PC-3 (cell line): ENCODE data around the gene SLC1A2. TPM values are rescaled to one million over a fixed set of nuclear protein-coding genes. Genes with fewer than 3 reads are reported as not detected.

Source experiments
- ATAC-seq: fragments of 200-7000 bp; cut with Tn5 transposase; 2 replicates; pipeline ENCODE4 v1.9.1; 2020; ENCODE audit warnings: mild to moderate bottlenecking, moderate library complexity
- BruUV-seq: library from RNA; stranded (reverse); fragments of 400-500 nt; replicated peaks from 2 replicates; lab custom pipeline; 2021; lab: Mats Ljungman, UMichigan
- CTCF ChIA-PET: fragments of 300-600 bp; sonication (Branson Sonifier 250); formaldehyde crosslinking; loops from one replicate; lab custom pipeline; 2022; ENCODE audit warnings: antibody characterized with exemption; lab: Charles Lee
- POLR2A ChIA-PET: fragments of 300-600 bp; sonication (Branson Sonifier 250); formaldehyde crosslinking; loops from one replicate; lab custom pipeline; 2022; ENCODE audit warnings: antibody characterized with exemption; ENCODE audit not compliant: unreplicated experiment; lab: Charles Lee
- DNase-seq: peaks from one replicate; pipeline ENCODE4 v3.0.0-alpha.2; 2015
- H2AFZ ChIP-seq: fragments of 300-600 bp; sonication (generic); 2 replicates; pipeline ENCODE4 v1.6.0; 2016; ENCODE audit warnings: antibody characterized with exemption, low read length
- H3F3A ChIP-seq: fragments of 300-600 bp; sonication (generic); one replicate; pipeline ENCODE4 v1.6.0; 2017; ENCODE audit warnings: antibody characterized with exemption, low read length, control low read depth, mild to moderate bottlenecking; ENCODE audit not compliant: unreplicated experiment
- H3K27ac ChIP-seq: fragments of 300-600 bp; sonication (generic); 2 replicates; pipeline ENCODE4 v1.5.1; 2016; ENCODE audit warnings: mild to moderate bottlenecking, low read length
- H3K27me3 ChIP-seq: fragments of 300-600 bp; sonication (generic); 2 replicates; pipeline ENCODE4 v1.6.1; 2016; ENCODE audit warnings: low read length, mixed read lengths
- H3K36me3 ChIP-seq: fragments of 300-600 bp; sonication (generic); 2 replicates; pipeline ENCODE4 v1.6.1; 2016; ENCODE audit warnings: low read depth, mixed run types, low read length, mixed read lengths
- H3K4me1 ChIP-seq: fragments of 300-600 bp; sonication (generic); 2 replicates; pipeline ENCODE4 v1.5.1; 2016; ENCODE audit warnings: low read length; ENCODE audit not compliant: insufficient read depth
- H3K4me2 ChIP-seq: fragments of 300-600 bp; sonication (generic); 2 replicates; pipeline ENCODE4 v1.6.0; 2016; ENCODE audit warnings: low read length
- H3K4me3 ChIP-seq: fragments of 300-600 bp; sonication (generic); 2 replicates; pipeline ENCODE4 v1.5.1; 2016; ENCODE audit warnings: mild to moderate bottlenecking, low read length, mixed read lengths
- H3K79me2 ChIP-seq: fragments of 300-600 bp; sonication (generic); 2 replicates; pipeline ENCODE4 v1.6.1; 2017; ENCODE audit warnings: low read length, mixed read lengths
- H3K9ac ChIP-seq: fragments of 300-600 bp; sonication (generic); 2 replicates; pipeline ENCODE4 v1.6.0; 2016; ENCODE audit warnings: mild to moderate bottlenecking, low read length
- H3K9me2 ChIP-seq: fragments of 300-600 bp; sonication (generic); replicated peaks from 2 replicates; pipeline ENCODE4 v1.6.1; 2016; ENCODE audit warnings: mixed run types, low read length, mixed read lengths
- H3K9me3 ChIP-seq: fragments of 300-600 bp; sonication (generic); 2 replicates; pipeline ENCODE4 v1.6.1; 2016; ENCODE audit warnings: low read length, mixed read lengths
- H4K20me1 ChIP-seq: fragments of 300-600 bp; sonication (generic); 2 replicates; pipeline ENCODE4 v1.6.1; 2016; ENCODE audit warnings: low read length, mixed read lengths
- EZH2 ChIP-seq: fragments of 300-600 bp; sonication (generic); IDR thresholded peaks from one replicate; pipeline ENCODE4 v1.6.1; 2017; ENCODE audit warnings: antibody characterized with exemption, mild to moderate bottlenecking, low read length; ENCODE audit not compliant: unreplicated experiment
- EZH2phosphoT487 ChIP-seq: fragments of 300-600 bp; sonication (generic); IDR thresholded peaks from 2 replicates; pipeline ENCODE4 v1.6.1; 2018; ENCODE audit warnings: mild to moderate bottlenecking, antibody characterized with exemption, low read length, borderline replicate concordance
- intact Hi-C: fragments of 100-400 bp; cut with micrococcal nuclease; formaldehyde crosslinking; loops from 2 replicates; pipeline ENCODE4 v1.9.0; 2023
- total RNA-seq: library from RNA; depleted of rRNA; stranded (reverse); fragments of >200 nt; gene quantifications from 2 replicates; pipeline ENCODE4 v1.2.3, GENCODE V29; 2014
- TF ChIP-seq, protein P1 (sequence below): fragments of 300-600 bp; sonication (generic); conservative IDR thresholded peaks from 2 replicates; pipeline ENCODE4 v1.5.1; 2017; ENCODE audit warnings: antibody characterized with exemption, low read depth, mild to moderate bottlenecking, low read length

Gene SLC1A2
- total RNA-seq, 1 experiment from 2014 or later = 0.18 TPM

- Histone ChIP-seq H3K27me3 (no peaks in the 10 kb centered on the region), H3K4me2 (peak overlapping the region; percentile 77), H3K9me3 (no peaks in the 10 kb centered on the region), H3K9me2 (no peaks in the 10 kb centered on the region), H3K4me1 (peaks cover 29% of the 10 kb centered on the region), H3K27ac (peak overlapping the region; percentile 98), H3K9ac (peak overlapping the region; percentile 64), H3K36me3 (no peaks in the 10 kb centered on the region), H3K79me2 (no peaks in the 10 kb centered on the region), H4K20me1 (no peaks in the 10 kb centered on the region), H3F3A (no peaks in the 10 kb centered on the region), H3K4me3 (peak overlapping the region; percentile 33; the same call in 1 of the 2 replicates), H2AFZ (0 out of 2 replicates have a peak overlapping the region, but pooled peaks have one; percentile 19)
- intact Hi-C loops = loop anchor here (5.0 kb wide), 1 partner anchor 55 kb away; no protein-coding TSS in a partner anchor
- TF ChIP-seq EZH2 (no peak), EZH2phosphoT487 (no peak)
- TF ChIP-seq, protein P1, sequence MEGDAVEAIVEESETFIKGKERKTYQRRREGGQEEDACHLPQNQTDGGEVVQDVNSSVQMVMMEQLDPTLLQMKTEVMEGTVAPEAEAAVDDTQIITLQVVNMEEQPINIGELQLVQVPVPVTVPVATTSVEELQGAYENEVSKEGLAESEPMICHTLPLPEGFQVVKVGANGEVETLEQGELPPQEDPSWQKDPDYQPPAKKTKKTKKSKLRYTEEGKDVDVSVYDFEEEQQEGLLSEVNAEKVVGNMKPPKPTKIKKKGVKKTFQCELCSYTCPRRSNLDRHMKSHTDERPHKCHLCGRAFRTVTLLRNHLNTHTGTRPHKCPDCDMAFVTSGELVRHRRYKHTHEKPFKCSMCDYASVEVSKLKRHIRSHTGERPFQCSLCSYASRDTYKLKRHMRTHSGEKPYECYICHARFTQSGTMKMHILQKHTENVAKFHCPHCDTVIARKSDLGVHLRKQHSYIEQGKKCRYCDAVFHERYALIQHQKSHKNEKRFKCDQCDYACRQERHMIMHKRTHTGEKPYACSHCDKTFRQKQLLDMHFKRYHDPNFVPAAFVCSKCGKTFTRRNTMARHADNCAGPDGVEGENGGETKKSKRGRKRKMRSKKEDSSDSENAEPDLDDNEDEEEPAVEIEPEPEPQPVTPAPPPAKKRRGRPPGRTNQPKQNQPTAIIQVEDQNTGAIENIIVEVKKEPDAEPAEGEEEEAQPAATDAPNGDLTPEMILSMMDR = no peak
- no TSS peak for BruUV-seq
- DNase-seq (peak; percentile 97), ATAC-seq (peak; percentile 90)
- ChIA-PET CTCF (no interaction called here), POLR2A (interaction anchor here (0.7 kb wide), 1 partner anchor 69 kb away, joined by 3 read pairs; no protein-coding TSS in a partner anchor)
These were observed 82.0 kb downstream of the SLC1A2 start for GRCh38 chr11:35337136-35337913.

- CTCF ChIA-PET = no interaction called here
- no peak for TF ChIP-seq EZH2
- TF ChIP-seq, protein P1 = no peak
- no peak for TF ChIP-seq EZH2phosphoT487
- POLR2A ChIA-PET = interaction anchor here (0.7 kb wide), 1 partner anchor 68 kb away, joined by 3 read pairs; no protein-coding TSS in a partner anchor
- no peak overlapping the region for H3K4me3 ChIP-seq
- peak overlapping the region; percentile 29; the same call in 1 of the 2 replicates for H3K4me2 ChIP-seq
- H2AFZ ChIP-seq = 0 out of 2 replicates have a peak overlapping the region, but pooled peaks have one; percentile 19
- H3K9me2 ChIP-seq = no peaks in the 10 kb centered on the region
- no peaks in the 10 kb centered on the region for H3F3A ChIP-seq
- no peaks in the 10 kb centered on the region for H4K20me1 ChIP-seq
- peak overlapping the region; percentile 98 for H3K27ac ChIP-seq
- intact Hi-C loops = loop anchor here (5.0 kb wide), 1 partner anchor 56 kb away; no protein-coding TSS in a partner anchor
- BruUV-seq = no TSS peak
- ATAC-seq = no peak
- peaks cover 29% of the 10 kb centered on the region for H3K4me1 ChIP-seq
- H3K9me3 ChIP-seq = no peaks in the 10 kb centered on the region
- no peaks in the 10 kb centered on the region for H3K27me3 ChIP-seq
- H3K79me2 ChIP-seq = no peaks in the 10 kb centered on the region
- no peaks in the 10 kb centered on the region for H3K36me3 ChIP-seq
- no peak for DNase-seq
- peak overlapping the region; percentile 29; the same call in 1 of the 2 replicates for H3K9ac ChIP-seq
These were observed 82.6 kb downstream of the SLC1A2 start for GRCh38 chr11:35336726-35337125.
